Prostate gland (tissue), 2 donors: ENCODE data around the gene B9D2.

Experiments used
- CTCF ChIP-seq, 4 experiments: fragments of 200-600 bp in 2 of 4; fragments of 450-650 bp in 2 of 4; sonication (generic) in 2 of 4; IDR thresholded peaks; 1 replicate in 3 of 4; 2 replicates in 1 of 4; pipeline ENCODE4 v1.5.1; 2016 to 2019; ENCODE audit warnings: antibody characterized with exemption in 4 of 4, mild to moderate bottlenecking in 2 of 4, moderate library complexity in 2 of 4
- POLR2A ChIP-seq: fragments of 450-650 bp; IDR thresholded peaks from one replicate; pipeline ENCODE4 v1.6.1; 2016; ENCODE audit warnings: antibody characterized with exemption, mild to moderate bottlenecking

- no peak for TF ChIP-seq CTCF (IDR thresholded peaks at IDR 0.05)
- TF ChIP-seq POLR2A: no peak
Observed at GRCh38 chr19:41410336-41411054, 46.5 kb upstream of the B9D2 start.
